Measurements from ENCODE around the gene CORO1A.

The CORO1A gene

DNA sequence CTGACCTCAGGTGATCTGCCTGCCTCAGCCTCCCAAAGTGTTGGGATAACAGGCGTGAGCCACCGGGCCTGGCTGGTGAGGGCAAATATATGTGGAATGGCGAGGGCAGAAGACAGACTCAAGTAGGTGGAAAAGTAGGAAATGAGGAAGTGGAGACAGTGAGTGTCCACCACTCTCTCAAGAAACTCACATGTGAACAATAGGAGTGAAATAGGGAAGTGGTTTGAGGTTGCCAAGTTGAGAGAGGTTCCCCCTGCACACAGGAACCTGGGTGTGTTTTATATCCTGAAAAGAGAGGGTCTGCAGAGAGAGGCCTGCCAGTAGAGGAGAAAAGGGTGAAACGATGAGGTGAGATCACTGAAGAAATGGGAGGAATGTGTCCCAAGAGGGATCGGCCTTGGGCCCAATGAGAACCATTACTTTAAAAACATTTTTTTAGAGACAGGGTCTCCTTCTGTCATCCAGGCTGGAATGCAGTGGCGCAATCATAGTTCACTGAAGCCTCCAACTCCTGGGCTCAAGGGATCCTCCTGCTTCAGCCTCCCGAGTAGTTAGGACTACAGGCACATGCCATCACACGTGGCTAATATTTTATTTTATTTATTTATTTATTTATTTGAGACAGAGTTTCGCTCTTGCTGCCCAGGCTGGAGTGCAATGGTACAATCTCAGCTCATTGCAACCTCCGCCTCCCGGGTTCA lies 17.1 kb upstream of the CORO1A start:
- no peak for TF ChIP-seq TAF1 (IDR thresholded peaks at IDR 0.05; ENCODE audit: borderline replicate concordance, insufficient read depth, low read length)
- no peak for TF ChIP-seq FOXP2 (optimal IDR thresholded peaks at IDR 0.05; ENCODE audit: borderline replicate concordance, extremely low read depth, extremely low read length, insufficient read depth)
- TF ChIP-seq SIN3A (IDR thresholded peaks at IDR 0.05; ENCODE audit: borderline replicate concordance, insufficient read depth, low read length), result no peak
- no peak for TF ChIP-seq REST (IDR thresholded peaks at IDR 0.05; ENCODE audit: insufficient read depth in 1 of 2, low read depth in 2 of 2, low read length in 2 of 2)
- no peak for TF ChIP-seq POLR2AphosphoS5 (IDR thresholded peaks at IDR 0.05; ENCODE audit: low read depth, low read length)

GRCh38 chr16:30173054-30173453 lies 10.3 kb upstream of the CORO1A start:
- TF ChIP-seq REST (IDR thresholded peaks at IDR 0.05; ENCODE audit: insufficient read depth in 1 of 2, low read depth in 2 of 2, low read length in 2 of 2), result no peak
- no peak for TF ChIP-seq POLR2AphosphoS5 (IDR thresholded peaks at IDR 0.05; ENCODE audit: low read depth, low read length)
- TF ChIP-seq TAF1 (IDR thresholded peaks at IDR 0.05; ENCODE audit: borderline replicate concordance, insufficient read depth, low read length), result no peak
- no peak for TF ChIP-seq FOXP2 (optimal IDR thresholded peaks at IDR 0.05; ENCODE audit: borderline replicate concordance, extremely low read depth, extremely low read length, insufficient read depth)
- no peak for TF ChIP-seq SIN3A (IDR thresholded peaks at IDR 0.05; ENCODE audit: borderline replicate concordance, insufficient read depth, low read length)

DNA sequence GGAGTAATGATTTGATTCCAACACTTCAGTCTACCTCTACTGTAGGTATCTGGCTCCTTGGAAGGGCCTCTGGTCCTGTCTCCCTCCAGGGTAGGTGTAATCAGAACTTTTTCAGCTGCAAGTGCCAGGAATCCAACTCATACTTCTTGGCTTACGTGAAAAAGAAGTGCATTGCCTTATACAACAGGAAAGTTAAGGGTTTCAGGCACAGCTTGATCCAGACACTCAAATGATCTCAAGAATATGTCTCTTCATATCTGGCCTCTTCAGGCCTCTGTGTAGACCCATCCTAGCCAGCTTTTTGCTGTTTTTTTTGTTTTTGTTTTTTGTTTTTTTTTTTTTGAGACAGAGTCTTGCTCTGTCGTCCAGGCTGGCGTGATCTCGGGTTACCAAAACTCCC lies 4.2 kb upstream of the CORO1A start:
- no peak for TF ChIP-seq SIN3A (IDR thresholded peaks at IDR 0.05; ENCODE audit: borderline replicate concordance, insufficient read depth, low read length)
- no peak for TF ChIP-seq TAF1 (IDR thresholded peaks at IDR 0.05; ENCODE audit: borderline replicate concordance, insufficient read depth, low read length)
- TF ChIP-seq REST (IDR thresholded peaks at IDR 0.05; ENCODE audit: insufficient read depth in 1 of 2, low read depth in 2 of 2, low read length in 2 of 2), result no peak
- no peak for TF ChIP-seq FOXP2 (optimal IDR thresholded peaks at IDR 0.05; ENCODE audit: borderline replicate concordance, extremely low read depth, extremely low read length, insufficient read depth)
- no peak for TF ChIP-seq POLR2AphosphoS5 (IDR thresholded peaks at IDR 0.05; ENCODE audit: low read depth, low read length)

DNA sequence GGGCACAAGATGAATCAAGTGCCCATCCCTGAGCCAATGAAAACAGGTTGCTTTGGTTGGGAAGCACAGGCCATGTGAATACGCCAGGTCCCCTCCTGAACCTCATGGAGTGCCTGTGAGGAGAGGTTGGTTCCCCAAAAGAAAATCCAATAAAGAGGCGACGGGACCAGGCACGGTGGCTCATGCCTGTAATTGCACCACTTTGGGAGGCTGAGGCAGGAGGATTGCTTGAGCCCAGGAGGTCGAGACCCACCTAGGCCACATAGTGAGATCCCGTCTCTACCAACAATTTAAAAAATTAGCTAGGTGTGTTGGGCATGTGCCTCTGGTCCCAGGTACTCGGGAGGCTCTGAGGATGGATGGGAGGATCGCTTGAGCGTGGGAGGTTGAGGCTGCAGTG lies 3.5 kb upstream of the CORO1A start:
- TF ChIP-seq SIN3A (IDR thresholded peaks at IDR 0.05; ENCODE audit: borderline replicate concordance, insufficient read depth, low read length) (no peak), FOXP2 (optimal IDR thresholded peaks at IDR 0.05; ENCODE audit: borderline replicate concordance, extremely low read depth, extremely low read length, insufficient read depth) (no peak), TAF1 (IDR thresholded peaks at IDR 0.05; ENCODE audit: borderline replicate concordance, insufficient read depth, low read length) (no peak)

GRCh38 chr16:30180741-30181140 lies 2.7 kb upstream of the CORO1A start:
- TF ChIP-seq TAF1 (IDR thresholded peaks at IDR 0.05; ENCODE audit: borderline replicate concordance, insufficient read depth, low read length) (no peak), FOXP2 (optimal IDR thresholded peaks at IDR 0.05; ENCODE audit: borderline replicate concordance, extremely low read depth, extremely low read length, insufficient read depth) (no peak), REST (IDR thresholded peaks at IDR 0.05; ENCODE audit: insufficient read depth in 1 of 2, low read depth in 2 of 2, low read length in 2 of 2) (no peak), SIN3A (IDR thresholded peaks at IDR 0.05; ENCODE audit: borderline replicate concordance, insufficient read depth, low read length) (no peak), POLR2AphosphoS5 (IDR thresholded peaks at IDR 0.05; ENCODE audit: low read depth, low read length) (no peak)

Data from PFSK-1 (cell line).